ENCODE results near the gene PNO1.
"Not testable (repeated sequence)": the region's sequence is repeated elsewhere in the genome, so short reads cannot be mapped to it uniquely, and the experiment has no call there.

Gene PNO1

GRCh38 chr2:68158134-68158447 is 403 bp downstream of the PNO1 start:
- DNase-seq, result no peak

GRCh38 chr2:68163641-68164040 is 6.0 kb downstream of the PNO1 start:
- no peak for DNase-seq

GRCh38 chr2:68167186-68167585 is 9.5 kb downstream of the PNO1 start:
- DNase-seq, result no peak

GRCh38 chr2:68169308-68169707 is 11.6 kb downstream of the PNO1 start:
- no peak for DNase-seq

GRCh38 chr2:68171146-68171545 is 13.5 kb downstream of the PNO1 start:
- DNase-seq, result no peak

GRCh38 chr2:68171684-68172083 is 14.0 kb downstream of the PNO1 start:
- DNase-seq, result no peak

- no peak for DNase-seq
These were observed 14.8 kb downstream of the PNO1 start for GRCh38 chr2:68172521-68172920.

GRCh38 chr2:68172990-68173700 is 15.5 kb downstream of the PNO1 start:
- DNase-seq, result no peak

GRCh38 chr2:68175210-68175609 is 17.5 kb downstream of the PNO1 start:
- DNase-seq, result not testable (repeated sequence)

- DNase-seq, result no peak
These were observed 19.0 kb downstream of the PNO1 start for GRCh38 chr2:68176657-68177056.

- DNase-seq, result no peak
These were observed 19.9 kb downstream of the PNO1 start for GRCh38 chr2:68177541-68177940.

GRCh38 chr2:68178432-68178831 is 20.7 kb downstream of the PNO1 start:
- no peak for DNase-seq

GRCh38 chr2:68178954-68179627 is 21.4 kb downstream of the PNO1 start:
- no peak for DNase-seq

- no peak for DNase-seq
These were observed 25.2 kb downstream of the PNO1 start for GRCh38 chr2:68182902-68183301.

GRCh38 chr2:68185541-68186164 is 28.0 kb downstream of the PNO1 start:
- DNase-seq, result no peak

- no peak for DNase-seq
These were observed 29.6 kb downstream of the PNO1 start for GRCh38 chr2:68187329-68187728.

- no peak for DNase-seq
These were observed 31.1 kb downstream of the PNO1 start for GRCh38 chr2:68188831-68189230.

GRCh38 chr2:68189991-68190784 is 32.5 kb downstream of the PNO1 start:
- DNase-seq, result no peak

GRCh38 chr2:68190991-68191731 is 33.5 kb downstream of the PNO1 start:
- DNase-seq, result no peak

- no peak for DNase-seq
These were observed 35.5 kb downstream of the PNO1 start for GRCh38 chr2:68193144-68193543.

- no peak for DNase-seq
These were observed 36.2 kb downstream of the PNO1 start for GRCh38 chr2:68193787-68194372.

GRCh38 chr2:68195096-68195495 is 37.4 kb downstream of the PNO1 start:
- DNase-seq, result no peak

Data from left hindlimb (tissue), 1 donor.